SK-N-MC (cell line): ENCODE data around the gene FAM47B.

Experiments used
- EZH2 ChIP-seq: fragments of 200-600 bp; sonication (generic); IDR thresholded peaks from one replicate; pipeline ENCODE4 v1.6.1; 2017; ENCODE audit warnings: antibody characterized with exemption
- POLR2AphosphoS5 ChIP-seq: IDR thresholded peaks from 2 replicates; pipeline ENCODE4 v1.6.1; 2012; ENCODE audit warnings: mild to moderate bottlenecking, low read depth, low read length, borderline replicate concordance

- TF ChIP-seq POLR2AphosphoS5 (no peak), EZH2 (no peak)
These were observed 19.1 kb downstream of the FAM47B start for GRCh38 chrX:34961662-34962061.
